ENCODE results near the gene CAMK1. TPM values are rescaled to one million over a fixed set of nuclear protein-coding genes. Genes with fewer than 3 reads are reported as not detected.

The CAMK1 gene
- total RNA-seq, 1 experiment from 2014 or later: 9.7 TPM

GRCh38 chr3:9787714-9788113, 18.0 kb upstream of the CAMK1 start:
- no peak overlapping the region for H3K4me3 ChIP-seq (ENCODE audit: low read depth in 2 of 2, low read length in 2 of 2)
- no peaks in the 10 kb centered on the region; the same call in 1 of the 2 replicates for H3K36me3 ChIP-seq (ENCODE audit: control insufficient read depth, insufficient read depth, low read length)
- no TSS peak for BruUV-seq (replicated peaks)
- H3K4me1 ChIP-seq (ENCODE audit: control insufficient read depth, insufficient read depth, low read length): peaks cover 7% of the 10 kb centered on the region
- ChIA-PET CTCF (interaction anchor here (0.6 kb wide), 1 partner anchor 145 kb away, joined by 3 read pairs; no protein-coding TSS in a partner anchor), POLR2A (interaction anchor here (0.7 kb wide), 1 partner anchor 42 kb away, joined by 6 read pairs; no protein-coding TSS in a partner anchor)
- no peak for TF ChIP-seq REST (IDR thresholded peaks at IDR 0.05; ENCODE audit: insufficient read depth in 1 of 2, low read depth in 2 of 2, low read length in 1 of 2)
- no peak for TF ChIP-seq POLR2AphosphoS5 (IDR thresholded peaks at IDR 0.05; ENCODE audit: low read depth, low read length)
- TF ChIP-seq SIN3A (IDR thresholded peaks at IDR 0.05; ENCODE audit: borderline replicate concordance, insufficient read depth, low read depth, low read length): no peak
- in situ Hi-C loops (cut with HindIII; ENCODE audit: low pct_unique_long_range_greater_than_20kb, low sequenced_read_pairs) (no loop called here), intact Hi-C loops (cut with micrococcal nuclease; ENCODE audit: unreplicated experiment) (no loop called here)
- no peaks in the 10 kb centered on the region for H3K27me3 ChIP-seq (ENCODE audit: control insufficient read depth, insufficient read depth, low read length)
- H3K27ac ChIP-seq (ENCODE audit: low read length): no peak overlapping the region
- no peaks in the 10 kb centered on the region for H3K9me3 ChIP-seq (ENCODE audit: control insufficient read depth, insufficient read depth, low read depth, low read length)
- ATAC-seq (no peak), DNase-seq (ENCODE audit: low read depth, low spot score) (no peak)

- no peak for DNase-seq (ENCODE audit: low read depth, low spot score)
- Histone ChIP-seq H3K4me1 (ENCODE audit: control insufficient read depth, insufficient read depth, low read length) (peaks cover 7% of the 10 kb centered on the region), H3K9me3 (ENCODE audit: control insufficient read depth, insufficient read depth, low read depth, low read length) (no peaks in the 10 kb centered on the region), H3K27ac (ENCODE audit: low read length) (no peak overlapping the region), H3K36me3 (ENCODE audit: control insufficient read depth, insufficient read depth, low read length) (no peaks in the 10 kb centered on the region; the same call in 1 of the 2 replicates), H3K27me3 (ENCODE audit: control insufficient read depth, insufficient read depth, low read length) (no peaks in the 10 kb centered on the region), H3K4me3 (ENCODE audit: low read depth in 2 of 2, low read length in 2 of 2) (no peak overlapping the region)
- TF ChIP-seq CTCF (IDR thresholded peaks at IDR 0.05): peak; percentile 78
- no peak for TF ChIP-seq TCF7L2 (IDR thresholded peaks at IDR 0.05; ENCODE audit: low read depth, low read length)
- in situ Hi-C loops (cut with HindIII; ENCODE audit: low pct_unique_long_range_greater_than_20kb, low sequenced_read_pairs): no loop called here
- ChIA-PET CTCF (no interaction called here), POLR2A (no interaction called here)
- ATAC-seq: no peak
- intact Hi-C loops (cut with micrococcal nuclease; ENCODE audit: unreplicated experiment): no loop called here
- no TSS peak for BruUV-seq (replicated peaks)
Observed at GRCh38 chr3:9786825-9787669, 17.3 kb upstream of the CAMK1 start.

GRCh38 chr3:9786209-9786739, 16.5 kb upstream of the CAMK1 start:
- no TSS peak for BruUV-seq (replicated peaks)

More at GRCh38 chr3:9786209-9786739, 16.5 kb upstream of the CAMK1 start:
- Histone ChIP-seq H3K4me3 (ENCODE audit: low read depth in 2 of 2, low read length in 2 of 2) (no peak overlapping the region), H3K36me3 (ENCODE audit: control insufficient read depth, insufficient read depth, low read length) (no peaks in the 10 kb centered on the region), H3K27me3 (ENCODE audit: control insufficient read depth, insufficient read depth, low read length) (no peaks in the 10 kb centered on the region), H3K4me1 (ENCODE audit: control insufficient read depth, insufficient read depth, low read length) (no peaks in the 10 kb centered on the region), H3K27ac (ENCODE audit: low read length) (no peak overlapping the region), H3K9me3 (ENCODE audit: control insufficient read depth, insufficient read depth, low read depth, low read length) (no peaks in the 10 kb centered on the region)
- in situ Hi-C loops (cut with HindIII; ENCODE audit: low pct_unique_long_range_greater_than_20kb, low sequenced_read_pairs) (no loop called here), intact Hi-C loops (cut with micrococcal nuclease; ENCODE audit: unreplicated experiment) (no loop called here)
- TF ChIP-seq POLR2AphosphoS5 (IDR thresholded peaks at IDR 0.05; ENCODE audit: low read depth, low read length) (no peak), TCF7L2 (IDR thresholded peaks at IDR 0.05; ENCODE audit: low read depth, low read length) (no peak), CTCF (IDR thresholded peaks at IDR 0.05) (no peak), REST (IDR thresholded peaks at IDR 0.05; ENCODE audit: insufficient read depth in 1 of 2, low read depth in 2 of 2, low read length in 1 of 2) (no peak), SIN3A (IDR thresholded peaks at IDR 0.05; ENCODE audit: borderline replicate concordance, insufficient read depth, low read depth, low read length) (no peak)
- DNase-seq (ENCODE audit: low read depth, low spot score) (no peak), ATAC-seq (no peak)
- ChIA-PET POLR2A (no interaction called here), CTCF (no interaction called here)

Measured in Panc1 (cell line).